ENCODE measurements around the gene YES1. TPM values are rescaled to one million over a fixed set of nuclear protein-coding genes. Genes with fewer than 3 reads are reported as not detected.

YES1 gene
- polyA plus RNA-seq, 1 donor (not counting 4 experiments of a cell fraction or from before 2014, with no cell fraction given): 22.9 TPM

DNA sequence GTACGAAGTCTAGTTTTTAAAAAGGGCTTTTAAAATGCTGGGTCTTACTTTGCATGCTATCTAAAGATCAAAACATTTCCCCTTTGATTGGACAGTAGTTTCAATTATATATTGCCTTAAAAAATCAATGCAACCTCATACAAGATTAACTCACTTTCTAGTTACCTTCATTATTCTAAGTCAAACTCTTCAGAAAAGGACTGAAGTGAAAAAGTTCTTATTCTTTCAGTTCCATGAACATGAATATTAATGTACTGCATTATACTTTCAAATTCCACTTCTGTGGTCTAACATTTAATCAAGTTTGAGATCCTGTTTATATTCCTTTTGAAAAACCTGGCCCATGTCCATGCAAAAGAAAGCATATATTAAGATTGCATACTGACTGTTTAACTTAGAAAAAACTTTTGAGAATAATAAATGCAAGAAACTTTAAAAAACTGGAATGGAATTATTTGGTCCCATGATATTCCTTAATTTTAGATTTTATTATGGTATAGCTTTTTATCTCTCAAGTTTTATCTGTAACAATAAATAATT, 88.4 kb downstream of the YES1 start:
- no peak for TF ChIP-seq EZH2 (IDR thresholded peaks at IDR 0.05; ENCODE audit: low read length)
- TF ChIP-seq CTCF (optimal IDR thresholded peaks at IDR 0.05 in 1 of 3, IDR thresholded peaks at IDR 0.05 in 1 of 3, conservative IDR thresholded peaks at IDR 0.05 in 1 of 3; ENCODE audit: extremely low read depth in 1 of 3, insufficient read depth in 2 of 3, low read length in 3 of 3): no peak
- no peak for FAIRE-seq

GRCh38 chr18:717003-717402, 95.0 kb downstream of the YES1 start:
- no peak overlapping the region for H3K4me3 ChIP-seq (ENCODE audit: control insufficient read depth in 2 of 3, extremely low read depth in 1 of 3, insufficient read depth in 2 of 3, low read depth in 1 of 3, low read length in 3 of 3)
- no peak for FAIRE-seq
- no peaks in the 10 kb centered on the region for H3K9me1 ChIP-seq (ENCODE audit: control insufficient read depth, extremely low read depth, insufficient read depth, low read length)
- no peaks in the 10 kb centered on the region for H3K27me3 ChIP-seq (ENCODE audit: control insufficient read depth, extremely low read depth, insufficient read depth, low read length)
- no peak overlapping the region for H3K27ac ChIP-seq (ENCODE audit: control insufficient read depth, insufficient read depth, low read length)
- TF ChIP-seq CTCF (optimal IDR thresholded peaks at IDR 0.05 in 1 of 3, IDR thresholded peaks at IDR 0.05 in 1 of 3, conservative IDR thresholded peaks at IDR 0.05 in 1 of 3; ENCODE audit: extremely low read depth in 1 of 3, insufficient read depth in 2 of 3, low read length in 3 of 3) (no peak), EZH2 (IDR thresholded peaks at IDR 0.05; ENCODE audit: low read length) (no peak)
- H4K20me1 ChIP-seq (ENCODE audit: control insufficient read depth, extremely low read depth, insufficient read depth, low read length): no peaks in the 10 kb centered on the region
- DNase-seq (ENCODE audit: low read depth, low spot score): no peak
- H3K36me3 ChIP-seq (ENCODE audit: control insufficient read depth in 2 of 2, extremely low read depth in 1 of 2, insufficient read depth in 2 of 2, low read length in 2 of 2): no peaks in the 10 kb centered on the region
- no peaks in the 10 kb centered on the region for H3K79me2 ChIP-seq (ENCODE audit: control insufficient read depth, insufficient read depth, low read length)
- peaks cover 7% of the 10 kb centered on the region for H3K4me1 ChIP-seq (ENCODE audit: control insufficient read depth, extremely low read depth, insufficient read depth, low read length)
- no peak overlapping the region for H3K4me2 ChIP-seq (ENCODE audit: control insufficient read depth, extremely low read depth, insufficient read depth, low read depth, low read length)
- H3K9ac ChIP-seq (ENCODE audit: control insufficient read depth, extremely low read depth, insufficient read depth, low read length): no peak overlapping the region
- no peaks in the 10 kb centered on the region for H3K9me3 ChIP-seq (ENCODE audit: control insufficient read depth, low read depth, low read length)
- H2AFZ ChIP-seq (ENCODE audit: control insufficient read depth, low read length): no peak overlapping the region
- dilution Hi-C loops (cut with MboI; ENCODE audit: extremely low pct_ligation_motif_present, low sequenced_read_pairs): no loop called here

More for the DNA sequence above, 88.4 kb downstream of the YES1 start:
- Histone ChIP-seq H3K79me2 (ENCODE audit: control insufficient read depth, insufficient read depth, low read length) (no peaks in the 10 kb centered on the region), H3K4me1 (ENCODE audit: control insufficient read depth, extremely low read depth, insufficient read depth, low read length) (no peaks in the 10 kb centered on the region), H3K27me3 (ENCODE audit: control insufficient read depth, extremely low read depth, insufficient read depth, low read length) (no peaks in the 10 kb centered on the region), H3K36me3 (ENCODE audit: control insufficient read depth in 2 of 2, extremely low read depth in 1 of 2, insufficient read depth in 2 of 2, low read length in 2 of 2) (no peaks in the 10 kb centered on the region), H2AFZ (ENCODE audit: control insufficient read depth, low read length) (no peak overlapping the region), H4K20me1 (ENCODE audit: control insufficient read depth, extremely low read depth, insufficient read depth, low read length) (no peaks in the 10 kb centered on the region), H3K4me3 (ENCODE audit: control insufficient read depth in 2 of 3, extremely low read depth in 1 of 3, insufficient read depth in 2 of 3, low read depth in 1 of 3, low read length in 3 of 3) (no peak overlapping the region), H3K9ac (ENCODE audit: control insufficient read depth, extremely low read depth, insufficient read depth, low read length) (no peak overlapping the region), H3K4me2 (ENCODE audit: control insufficient read depth, extremely low read depth, insufficient read depth, low read depth, low read length) (no peak overlapping the region), H3K27ac (ENCODE audit: control insufficient read depth, insufficient read depth, low read length) (no peak overlapping the region), H3K9me1 (ENCODE audit: control insufficient read depth, extremely low read depth, insufficient read depth, low read length) (no peaks in the 10 kb centered on the region), H3K9me3 (ENCODE audit: control insufficient read depth, low read depth, low read length) (no peaks in the 10 kb centered on the region)
- dilution Hi-C loops (cut with MboI; ENCODE audit: extremely low pct_ligation_motif_present, low sequenced_read_pairs): no loop called here
- DNase-seq (ENCODE audit: low read depth, low spot score): no peak

Data from keratinocyte (primary cell).